Astrocyte (in vitro differentiated cells and primary cell): ENCODE results near the gene ZNF207.
"Not testable (repeated sequence)": the region's sequence is repeated elsewhere in the genome, so short reads cannot be mapped to it uniquely, and the experiment has no call there.

Source experiments
- EZH2 ChIP-seq: IDR thresholded peaks from 2 replicates; pipeline ENCODE4 v1.6.1; 2012; ENCODE audit warnings: mild to moderate bottlenecking, low read length, inconsistent platforms; ENCODE audit not compliant: insufficient read depth
- TF ChIP-seq, protein P1 (sequence below): IDR thresholded peaks from 2 replicates; pipeline ENCODE4 v1.5.1; 2011; ENCODE audit warnings: low read depth, mild to moderate bottlenecking, inconsistent platforms, low read length, moderate library complexity; ENCODE audit not compliant: insufficient read depth

DNA sequence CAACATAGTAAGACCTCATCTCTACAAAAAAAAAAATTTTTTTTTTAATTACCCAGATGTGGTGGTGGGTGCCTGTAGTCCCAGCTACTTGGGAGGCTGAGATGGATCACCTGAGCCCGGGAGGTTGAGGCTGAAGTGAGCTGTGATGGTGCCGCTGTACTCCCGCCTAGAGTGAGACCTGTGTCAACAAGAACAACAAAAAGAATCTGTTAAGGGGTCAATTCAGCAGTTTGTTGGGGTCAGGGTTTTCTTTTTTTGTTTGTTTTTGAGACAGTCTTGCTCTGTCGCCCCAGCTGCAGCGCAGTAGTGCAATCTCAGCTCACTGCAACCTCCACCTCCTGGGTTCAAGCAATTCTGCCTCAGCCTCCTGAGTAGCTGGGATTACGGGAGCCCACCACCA is 29.9 kb upstream of the ZNF207 start:
- TF ChIP-seq, protein P1, sequence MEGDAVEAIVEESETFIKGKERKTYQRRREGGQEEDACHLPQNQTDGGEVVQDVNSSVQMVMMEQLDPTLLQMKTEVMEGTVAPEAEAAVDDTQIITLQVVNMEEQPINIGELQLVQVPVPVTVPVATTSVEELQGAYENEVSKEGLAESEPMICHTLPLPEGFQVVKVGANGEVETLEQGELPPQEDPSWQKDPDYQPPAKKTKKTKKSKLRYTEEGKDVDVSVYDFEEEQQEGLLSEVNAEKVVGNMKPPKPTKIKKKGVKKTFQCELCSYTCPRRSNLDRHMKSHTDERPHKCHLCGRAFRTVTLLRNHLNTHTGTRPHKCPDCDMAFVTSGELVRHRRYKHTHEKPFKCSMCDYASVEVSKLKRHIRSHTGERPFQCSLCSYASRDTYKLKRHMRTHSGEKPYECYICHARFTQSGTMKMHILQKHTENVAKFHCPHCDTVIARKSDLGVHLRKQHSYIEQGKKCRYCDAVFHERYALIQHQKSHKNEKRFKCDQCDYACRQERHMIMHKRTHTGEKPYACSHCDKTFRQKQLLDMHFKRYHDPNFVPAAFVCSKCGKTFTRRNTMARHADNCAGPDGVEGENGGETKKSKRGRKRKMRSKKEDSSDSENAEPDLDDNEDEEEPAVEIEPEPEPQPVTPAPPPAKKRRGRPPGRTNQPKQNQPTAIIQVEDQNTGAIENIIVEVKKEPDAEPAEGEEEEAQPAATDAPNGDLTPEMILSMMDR = not testable (repeated sequence)
- TF ChIP-seq EZH2 = not testable (repeated sequence)
